H9 (cell line): ENCODE data around the gene ANKRD53. TPM values are rescaled to one million over a fixed set of nuclear protein-coding genes. Genes with fewer than 3 reads are reported as not detected.
A peak's percentile ranks its signal among the peaks of the same experiment; 100 is the strongest.

Experiments
- DNase-seq: peaks from one replicate; pipeline ENCODE4 v3.0.0-alpha.2; 2017
- H2AFZ ChIP-seq: one replicate; pipeline ENCODE4 v1.6.1; 2013; ENCODE audit warnings: mild to moderate bottlenecking, low read length, control low read depth, moderate library complexity
- H2AK5ac ChIP-seq: 2 replicates; pipeline ENCODE4 v1.6.1; 2013; ENCODE audit warnings: low read length, control low read depth, mixed read lengths; ENCODE audit not compliant: insufficient read length
- H2BK120ac ChIP-seq: one replicate; pipeline ENCODE4 v1.6.1; 2013; ENCODE audit warnings: low read depth, mild to moderate bottlenecking, low read length, control low read depth, inconsistent platforms; ENCODE audit not compliant: poor library complexity, severe bottlenecking
- H2BK12ac ChIP-seq: 2 replicates; pipeline ENCODE4 v1.6.1; 2013; ENCODE audit warnings: low read length, control low read depth, mixed read lengths, low read depth; ENCODE audit not compliant: insufficient read length
- H2BK15ac ChIP-seq: 2 replicates; pipeline ENCODE4 v1.6.1; 2013; ENCODE audit warnings: low read depth, low read length, control low read depth
- H2BK20ac ChIP-seq: one replicate; pipeline ENCODE4 v1.6.1; 2013; ENCODE audit warnings: low read depth, mild to moderate bottlenecking, low read length, control low read depth, inconsistent platforms; ENCODE audit not compliant: poor library complexity, severe bottlenecking
- H2BK5ac ChIP-seq: 2 replicates; pipeline ENCODE4 v1.6.1; 2013; ENCODE audit warnings: low read length, control low read depth, mixed read lengths; ENCODE audit not compliant: insufficient read length
- H3K14ac ChIP-seq: 2 replicates; pipeline ENCODE4 v1.6.1; 2013; ENCODE audit warnings: low read length, control low read depth; ENCODE audit not compliant: insufficient read depth
- H3K18ac ChIP-seq: 2 replicates; pipeline ENCODE4 v1.6.1; 2013; ENCODE audit warnings: low read depth, mild to moderate bottlenecking, mixed read lengths, low read length, control low read depth; ENCODE audit not compliant: insufficient read length
- H3K23ac ChIP-seq: 2 replicates; pipeline ENCODE4 v1.6.1; 2013; ENCODE audit warnings: low read length, control low read depth, mixed read lengths, low read depth; ENCODE audit not compliant: insufficient read length
- H3K23me2 ChIP-seq: 2 replicates; pipeline ENCODE4 v1.6.1; 2013; ENCODE audit warnings: low read depth, mild to moderate bottlenecking, mixed read lengths, low read length, control low read depth; ENCODE audit not compliant: insufficient read length, poor library complexity, severe bottlenecking
- H3K27ac ChIP-seq: 2 replicates; pipeline ENCODE4 v1.5.1; 2013; ENCODE audit warnings: low read length, control low read depth, mixed read lengths, low read depth; ENCODE audit not compliant: insufficient read length
- H3K27me3 ChIP-seq: 2 replicates; pipeline ENCODE4 v1.6.1; 2013; ENCODE audit warnings: low read length, control low read depth, inconsistent platforms; ENCODE audit not compliant: insufficient read depth
- H3K4ac ChIP-seq: 2 replicates; pipeline ENCODE4 v1.6.1; 2013; ENCODE audit warnings: low read depth, mild to moderate bottlenecking, control low read depth, inconsistent platforms, low read length, moderate library complexity
- H3K4me1 ChIP-seq: 2 replicates; pipeline ENCODE4 v1.6.1; 2013; ENCODE audit warnings: low read length, control low read depth, inconsistent platforms; ENCODE audit not compliant: insufficient read depth
- H3K4me2 ChIP-seq: 2 replicates; pipeline ENCODE4 v1.6.1; 2013; ENCODE audit warnings: low read length, control low read depth, mixed read lengths; ENCODE audit not compliant: insufficient read length, insufficient read depth
- H3K56ac ChIP-seq: 2 replicates; pipeline ENCODE4 v1.6.1; 2013; ENCODE audit warnings: low read depth, mild to moderate bottlenecking, mixed read lengths, low read length, control low read depth; ENCODE audit not compliant: insufficient read length
- H3K79me1 ChIP-seq: 2 replicates; pipeline ENCODE4 v1.6.1; 2013; ENCODE audit warnings: low read depth, mild to moderate bottlenecking, moderate library complexity, low read length, control low read depth, inconsistent platforms; ENCODE audit not compliant: insufficient read depth, poor library complexity, severe bottlenecking
- H3K79me2 ChIP-seq: 2 replicates; pipeline ENCODE4 v1.6.1; 2013; ENCODE audit warnings: low read length, control low read depth, inconsistent platforms; ENCODE audit not compliant: insufficient read depth
- H3K9ac ChIP-seq: 2 replicates; pipeline ENCODE4 v1.6.1; 2013; ENCODE audit warnings: low read length, control low read depth, mixed read lengths; ENCODE audit not compliant: insufficient read length; ENCODE audit errors: extremely low read depth
- H3K9me3 ChIP-seq: one replicate; pipeline ENCODE4 v1.6.1; 2013; ENCODE audit warnings: low read depth, low read length, inconsistent platforms; ENCODE audit not compliant: control insufficient read depth
- H3T11ph ChIP-seq: one replicate; pipeline ENCODE4 v1.6.1; 2013; ENCODE audit warnings: mild to moderate bottlenecking, low read length, control low read depth, inconsistent platforms
- H4K20me1 ChIP-seq: one replicate; pipeline ENCODE4 v1.6.1; 2013; ENCODE audit not compliant: control insufficient read depth, insufficient read length, insufficient read depth
- H4K5ac ChIP-seq: 2 replicates; pipeline ENCODE4 v1.6.1; 2013; ENCODE audit warnings: low read depth, mild to moderate bottlenecking, mixed read lengths, low read length, control low read depth; ENCODE audit not compliant: insufficient read length
- H4K8ac ChIP-seq: replicated peaks from 2 replicates; pipeline ENCODE4 v1.6.1; 2013; ENCODE audit warnings: low read length, control low read depth, mixed read lengths, low read depth; ENCODE audit not compliant: insufficient read length
- H4K91ac ChIP-seq: 2 replicates; pipeline ENCODE4 v1.6.1; 2013; ENCODE audit warnings: low read depth, mild to moderate bottlenecking, moderate library complexity, mixed read lengths, low read length, control low read depth; ENCODE audit not compliant: insufficient read length
- H3K27ac Mint-ChIP-seq, 3 experiments: 2 replicates in 2 of 3; 3 replicates in 1 of 3; pipeline ENCODE4 v1.8.0; 2020 to 2021; ENCODE audit warnings: mixed read lengths in 3 of 3, mild to moderate bottlenecking in 1 of 3, moderate library complexity in 1 of 3
- H3K27me3 Mint-ChIP-seq: 2 replicates; pipeline ENCODE4 v1.8.0; 2021; ENCODE audit warnings: low read depth, mild to moderate bottlenecking, moderate library complexity, mixed read lengths
- H3K36me3 Mint-ChIP-seq, 3 experiments: 2 replicates in 2 of 3; 3 replicates in 1 of 3; pipeline ENCODE4 v1.8.0; 2020 to 2021; ENCODE audit warnings: low read depth in 3 of 3, mixed read lengths in 3 of 3; ENCODE audit not compliant: insufficient read depth in 1 of 3
- H3K4me1 Mint-ChIP-seq, 2 experiments: 2 replicates each; pipeline ENCODE4 v1.8.0; 2020; ENCODE audit warnings: mixed read lengths in 2 of 2
- H3K4me3 Mint-ChIP-seq, 2 experiments: 2 replicates in 1 of 2; 3 replicates in 1 of 2; pipeline ENCODE4 v1.8.0; 2020 to 2021; ENCODE audit warnings: mild to moderate bottlenecking in 2 of 2, mixed read lengths in 2 of 2, moderate library complexity in 1 of 2
- H3K9me3 Mint-ChIP-seq, 2 experiments: 2 replicates in 1 of 2; 3 replicates in 1 of 2; pipeline ENCODE4 v1.8.0; 2020; ENCODE audit warnings: mild to moderate bottlenecking in 2 of 2, mixed read lengths in 2 of 2, moderate library complexity in 1 of 2
- WGBS: extraction: QIAGEN DNeasy Blood & Tissue Kit; methylation state at CpG from one replicate; pipeline ENCODE4 v1.1.7; 2013; ENCODE audit warnings: missing lambda C conversion rate, low lambda C conversion rate, mixed read lengths; ENCODE audit not compliant: insufficient read length; ENCODE audit errors: extremely low coverage; 5-methylcytosine and 5-hydroxymethylcytosine counted together
- total RNA-seq: library from RNA; stranded (reverse); gene quantifications from 2 replicates; pipeline ENCODE4 v1.2.1, GENCODE V29; 2021
- TF ChIP-seq, protein P1 (sequence below): fragments of 200-600 bp; sonication (generic); conservative IDR thresholded peaks from 3 replicates; pipeline ENCODE4 v1.8.0; 2021; ENCODE audit warnings: antibody characterized with exemption, mild to moderate bottlenecking

ANKRD53 gene
- total RNA-seq, 1 experiment from 2014 or later: 0.28 TPM

- peaks cover 1 to 34% (median 28%) of the 10 kb centered on the region in 3 experiments; a peak in 4 of 7 replicates for H3K36me3 Mint-ChIP-seq
- Histone ChIP-seq H4K5ac (no peak overlapping the region), H3K14ac (no peak overlapping the region), H3K79me2 (no peaks in the 10 kb centered on the region), H4K8ac (no peak overlapping the region), H2AFZ (no peak overlapping the region), H3K9ac (no peak overlapping the region), H4K91ac (no peak overlapping the region), H3K4me1 (no peaks in the 10 kb centered on the region), H3K27me3 (no peaks in the 10 kb centered on the region), H2BK15ac (no peak overlapping the region), H3K56ac (no peak overlapping the region), H3K27ac (no peak overlapping the region), H3K4me2 (no peak overlapping the region), H2AK5ac (no peak overlapping the region), H2BK20ac (no peak overlapping the region), H2BK120ac (no peak overlapping the region), H3K9me3 (no peaks in the 10 kb centered on the region), H2BK5ac (no peak overlapping the region), H3K23ac (no peak overlapping the region), H3K23me2 (no peaks in the 10 kb centered on the region), H3K18ac (no peak overlapping the region), H2BK12ac (no peak overlapping the region), H3K79me1 (no peaks in the 10 kb centered on the region), H4K20me1 (no peaks in the 10 kb centered on the region), H3K4ac (no peak overlapping the region), H3T11ph (no peak overlapping the region)
- H3K27ac Mint-ChIP-seq: no peak overlapping the region
- peaks cover 9% of the 10 kb centered on the region; the same call in 1 of the 2 replicates for H3K27me3 Mint-ChIP-seq
- TF ChIP-seq, protein P1, sequence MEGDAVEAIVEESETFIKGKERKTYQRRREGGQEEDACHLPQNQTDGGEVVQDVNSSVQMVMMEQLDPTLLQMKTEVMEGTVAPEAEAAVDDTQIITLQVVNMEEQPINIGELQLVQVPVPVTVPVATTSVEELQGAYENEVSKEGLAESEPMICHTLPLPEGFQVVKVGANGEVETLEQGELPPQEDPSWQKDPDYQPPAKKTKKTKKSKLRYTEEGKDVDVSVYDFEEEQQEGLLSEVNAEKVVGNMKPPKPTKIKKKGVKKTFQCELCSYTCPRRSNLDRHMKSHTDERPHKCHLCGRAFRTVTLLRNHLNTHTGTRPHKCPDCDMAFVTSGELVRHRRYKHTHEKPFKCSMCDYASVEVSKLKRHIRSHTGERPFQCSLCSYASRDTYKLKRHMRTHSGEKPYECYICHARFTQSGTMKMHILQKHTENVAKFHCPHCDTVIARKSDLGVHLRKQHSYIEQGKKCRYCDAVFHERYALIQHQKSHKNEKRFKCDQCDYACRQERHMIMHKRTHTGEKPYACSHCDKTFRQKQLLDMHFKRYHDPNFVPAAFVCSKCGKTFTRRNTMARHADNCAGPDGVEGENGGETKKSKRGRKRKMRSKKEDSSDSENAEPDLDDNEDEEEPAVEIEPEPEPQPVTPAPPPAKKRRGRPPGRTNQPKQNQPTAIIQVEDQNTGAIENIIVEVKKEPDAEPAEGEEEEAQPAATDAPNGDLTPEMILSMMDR: no peak
- no peak overlapping the region for H3K4me3 Mint-ChIP-seq
- WGBS: no CpG with 5 or more reads among the region's 4 CpGs
- peaks cover 5% of the 10 kb centered on the region in 2 experiments for H3K4me1 Mint-ChIP-seq
- peak; percentile 15 for DNase-seq
- no peaks in the 10 kb centered on the region for H3K9me3 Mint-ChIP-seq
Measured at GRCh38 chr2:70986499-70987189, 8.2 kb downstream of the ANKRD53 start.
